Epithelial cell of prostate (primary cell): ENCODE measurements around the gene IL23R.

Experiments used
- DNase-seq: peaks from one replicate; pipeline ENCODE4 v3.0.0-alpha.2; 2011; ENCODE audit warnings: low read depth, low spot score
- H3K27ac ChIP-seq: fragments of 450-650 bp; 2 replicates; pipeline ENCODE4 v1.5.1; 2017; ENCODE audit warnings: mild to moderate bottlenecking

The IL23R gene

GRCh38 chr1:67285780-67286488 lies 119.7 kb downstream of the IL23R start:
- no peak for DNase-seq

GRCh38 chr1:67290236-67290635 lies 124.0 kb downstream of the IL23R start:
- no peak overlapping the region for H3K27ac ChIP-seq
- no peak for DNase-seq

More at GRCh38 chr1:67285780-67286488, 119.7 kb downstream of the IL23R start:
- no peak overlapping the region for H3K27ac ChIP-seq

GRCh38 chr1:67294836-67295617 lies 128.8 kb downstream of the IL23R start:
- no peak for DNase-seq
- no peak overlapping the region for H3K27ac ChIP-seq

DNA sequence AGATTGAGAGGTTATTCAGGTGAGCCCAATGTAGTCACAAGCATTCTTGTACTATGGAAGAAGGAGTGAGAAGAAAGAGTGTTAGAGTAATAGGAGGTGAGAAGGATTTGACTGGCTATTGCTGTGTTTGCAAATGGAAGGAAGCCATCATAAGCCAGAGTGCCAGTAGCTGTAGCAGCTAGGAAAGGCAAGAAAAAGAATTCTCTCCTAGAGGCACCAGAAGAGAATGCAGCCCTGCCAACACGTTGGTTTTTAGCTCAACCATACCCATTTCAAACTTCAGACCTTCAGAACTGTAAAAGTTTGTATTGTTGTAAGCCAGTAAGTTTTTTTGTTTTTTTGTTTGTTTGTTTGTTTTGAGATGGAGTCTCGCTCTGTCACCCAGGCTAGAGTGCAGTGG lies 132.5 kb downstream of the IL23R start:
- DNase-seq, result no peak
- no peak overlapping the region for H3K27ac ChIP-seq

DNA sequence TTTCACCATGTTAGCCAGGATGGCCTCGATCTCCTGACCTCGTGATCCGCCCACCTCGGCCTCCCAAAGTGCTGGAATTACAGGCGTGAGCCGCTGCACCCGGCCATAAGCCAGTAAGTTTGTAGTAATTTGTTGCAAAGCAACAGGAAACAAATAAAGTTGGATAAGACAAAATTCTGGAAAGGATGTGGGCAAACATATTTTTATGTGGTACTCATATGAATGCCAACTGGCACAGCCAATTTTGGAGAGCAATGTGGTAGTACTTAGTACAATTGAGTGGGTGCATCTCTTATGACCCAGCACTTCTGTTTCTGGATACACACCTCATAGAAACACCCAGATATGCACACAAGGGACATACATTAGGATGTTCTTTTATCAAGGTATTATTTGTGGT lies 133.0 kb downstream of the IL23R start:
- no peak overlapping the region for H3K27ac ChIP-seq
- DNase-seq, result no peak

DNA sequence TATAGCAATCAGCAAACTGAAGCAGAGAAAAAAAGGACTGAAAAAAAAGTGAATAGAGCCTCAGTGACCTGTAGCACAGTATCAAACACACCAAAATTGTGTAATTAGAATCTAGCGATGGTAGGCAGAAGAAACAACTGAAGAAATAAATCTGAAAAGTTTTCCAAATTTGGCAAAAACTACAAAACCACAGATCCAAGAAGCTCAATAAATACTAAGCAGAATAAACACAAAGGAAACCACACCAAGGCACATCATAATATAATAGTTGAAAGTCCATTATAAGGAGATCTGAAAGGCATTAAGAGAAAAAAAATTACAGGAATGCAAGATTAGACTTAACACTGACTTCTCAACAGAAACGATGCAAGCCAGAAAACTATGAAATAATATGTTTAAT lies 134.3 kb downstream of the IL23R start:
- H3K27ac ChIP-seq, result no peak overlapping the region
- no peak for DNase-seq

GRCh38 chr1:67304023-67304422 lies 137.8 kb downstream of the IL23R start:
- DNase-seq, result no peak
- no peak overlapping the region for H3K27ac ChIP-seq

DNA sequence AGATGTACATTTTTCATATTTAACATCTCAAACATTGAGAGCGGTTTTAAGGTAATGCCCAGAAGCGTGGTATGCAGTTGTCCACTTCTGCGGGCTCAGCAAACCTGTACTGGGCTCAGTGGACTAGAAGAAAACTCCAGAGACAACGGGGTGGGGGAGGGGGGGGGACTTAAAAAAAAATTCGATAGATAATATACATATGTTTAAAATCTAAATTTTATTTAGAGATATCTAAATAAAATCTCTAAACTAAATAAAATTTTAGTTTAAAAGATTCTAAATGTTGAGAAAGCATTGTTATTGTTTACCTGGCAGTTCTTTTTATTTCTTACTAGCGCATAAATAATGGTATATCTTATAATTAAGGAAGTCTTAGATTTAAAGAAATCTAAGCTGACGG lies 140.3 kb downstream of the IL23R start:
- no peak for DNase-seq
- H3K27ac ChIP-seq, result no peak overlapping the region

- no peak for DNase-seq
- H3K27ac ChIP-seq, result no peak within 1 kb of the TSS
These were observed 141.2 kb downstream of the IL23R start, which contains the start of gene IL12RB2 for GRCh38 chr1:67307251-67308060. IL12RB2 (plus strand) TSS chr1:67307873; CDS start chr1:67320369, 12,496 bp downstream.

DNA sequence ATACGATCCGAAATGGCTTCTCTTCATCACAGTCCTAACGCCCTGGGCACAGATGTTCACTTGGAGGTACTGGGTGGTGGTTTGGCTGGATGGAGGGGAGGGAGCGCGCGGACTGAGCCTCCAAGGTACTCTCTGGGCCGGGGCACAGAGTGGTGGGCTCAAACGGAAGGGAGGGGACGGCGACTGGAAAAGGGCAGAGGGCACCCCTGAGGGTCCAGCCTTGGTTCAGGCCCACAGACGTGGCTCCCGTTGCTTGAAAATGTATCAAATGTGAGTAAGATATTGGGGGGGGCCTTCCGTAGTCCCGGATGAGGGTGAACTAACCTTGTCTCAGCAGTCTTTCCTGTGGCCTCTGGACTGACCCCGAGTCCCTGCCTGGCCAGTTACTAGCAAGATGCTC lies 141.9 kb downstream of the IL23R start:
- H3K27ac ChIP-seq, result no peak overlapping the region
- no peak for DNase-seq
